ENCODE results near the gene SPAG16.

DNA sequence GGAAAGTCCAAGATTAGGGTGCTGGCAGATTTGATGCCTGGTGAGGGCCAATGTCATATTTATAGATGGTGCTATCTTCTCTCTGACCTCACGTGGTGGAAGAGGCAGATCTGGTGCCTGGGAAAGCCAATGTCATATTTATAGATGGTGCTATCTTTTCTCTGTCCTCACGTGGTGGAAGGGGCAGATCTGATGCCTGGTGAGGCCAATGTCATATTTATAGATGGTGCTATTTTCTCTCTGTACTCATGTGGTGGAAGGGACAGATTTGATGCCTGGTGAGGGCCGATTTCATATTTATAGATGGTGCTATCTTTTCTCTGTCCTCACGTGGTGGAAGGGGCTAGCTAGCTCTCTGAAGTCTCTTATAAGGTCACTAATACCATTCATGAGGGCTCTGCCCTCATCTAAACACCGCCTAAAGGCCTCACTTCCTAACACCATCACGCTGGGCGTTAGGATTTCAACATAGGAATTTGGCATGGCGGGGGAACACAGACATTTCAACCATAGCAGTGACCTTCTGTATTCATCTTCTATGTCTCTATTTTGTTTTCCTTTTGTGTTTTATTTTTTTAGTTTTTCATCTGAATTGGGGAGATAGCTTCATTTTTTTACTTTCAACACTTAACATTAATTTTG lies 278.4 kb downstream of the SPAG16 start:
- TF ChIP-seq CTCF (IDR thresholded peaks at IDR 0.05; ENCODE audit: insufficient read depth, low read length), result no peak
- TF ChIP-seq, protein P1, sequence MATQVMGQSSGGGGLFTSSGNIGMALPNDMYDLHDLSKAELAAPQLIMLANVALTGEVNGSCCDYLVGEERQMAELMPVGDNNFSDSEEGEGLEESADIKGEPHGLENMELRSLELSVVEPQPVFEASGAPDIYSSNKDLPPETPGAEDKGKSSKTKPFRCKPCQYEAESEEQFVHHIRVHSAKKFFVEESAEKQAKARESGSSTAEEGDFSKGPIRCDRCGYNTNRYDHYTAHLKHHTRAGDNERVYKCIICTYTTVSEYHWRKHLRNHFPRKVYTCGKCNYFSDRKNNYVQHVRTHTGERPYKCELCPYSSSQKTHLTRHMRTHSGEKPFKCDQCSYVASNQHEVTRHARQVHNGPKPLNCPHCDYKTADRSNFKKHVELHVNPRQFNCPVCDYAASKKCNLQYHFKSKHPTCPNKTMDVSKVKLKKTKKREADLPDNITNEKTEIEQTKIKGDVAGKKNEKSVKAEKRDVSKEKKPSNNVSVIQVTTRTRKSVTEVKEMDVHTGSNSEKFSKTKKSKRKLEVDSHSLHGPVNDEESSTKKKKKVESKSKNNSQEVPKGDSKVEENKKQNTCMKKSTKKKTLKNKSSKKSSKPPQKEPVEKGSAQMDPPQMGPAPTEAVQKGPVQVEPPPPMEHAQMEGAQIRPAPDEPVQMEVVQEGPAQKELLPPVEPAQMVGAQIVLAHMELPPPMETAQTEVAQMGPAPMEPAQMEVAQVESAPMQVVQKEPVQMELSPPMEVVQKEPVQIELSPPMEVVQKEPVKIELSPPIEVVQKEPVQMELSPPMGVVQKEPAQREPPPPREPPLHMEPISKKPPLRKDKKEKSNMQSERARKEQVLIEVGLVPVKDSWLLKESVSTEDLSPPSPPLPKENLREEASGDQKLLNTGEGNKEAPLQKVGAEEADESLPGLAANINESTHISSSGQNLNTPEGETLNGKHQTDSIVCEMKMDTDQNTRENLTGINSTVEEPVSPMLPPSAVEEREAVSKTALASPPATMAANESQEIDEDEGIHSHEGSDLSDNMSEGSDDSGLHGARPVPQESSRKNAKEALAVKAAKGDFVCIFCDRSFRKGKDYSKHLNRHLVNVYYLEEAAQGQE (IDR thresholded peaks at IDR 0.05; ENCODE audit: insufficient replicate concordance, low read depth), result no peak

Measured in HL-60 (cell line).